Lung (tissue), 12 donors: Measurements from ENCODE around the gene DIAPH1. TPM values are rescaled to one million over a fixed set of nuclear protein-coding genes. Genes with fewer than 3 reads are reported as not detected.
A peak's percentile ranks its signal among the peaks of the same experiment; 100 is the strongest.

Experiments
- ATAC-seq: fragments of 200-7000 bp; cut with Tn5 transposase; one replicate; pipeline ENCODE4 v1.9.1; 2020; ENCODE audit warnings: moderate number of reproducible peaks; ENCODE audit not compliant: insufficient read depth, low FRiP score
- DNase-seq, 3 donors: peaks; one replicate each; pipeline ENCODE4 v3.0.0-alpha.2; 2013 to 2017
- H3K27ac ChIP-seq, 2 donors: one replicate each; pipeline ENCODE4 v1.5.1; 2013; ENCODE audit warnings: mild to moderate bottlenecking in 2 of 2, moderate library complexity in 2 of 2, control low read depth in 1 of 2, inconsistent platforms in 1 of 2, low read depth in 1 of 2, low read length in 1 of 2
- H3K27me3 ChIP-seq, 3 donors: one replicate each; pipeline ENCODE4 v1.5.1; 2013; ENCODE audit warnings: low read length in 2 of 3; ENCODE audit not compliant: control insufficient read depth in 3 of 3, insufficient read depth in 3 of 3
- H3K36me3 ChIP-seq, 4 donors: one replicate each; pipeline ENCODE4 v1.5.1; 2013; ENCODE audit warnings: low read length in 4 of 4, mild to moderate bottlenecking in 1 of 4, moderate library complexity in 1 of 4; ENCODE audit not compliant: control insufficient read depth in 4 of 4, insufficient read depth in 4 of 4
- H3K4me1 ChIP-seq, 5 donors: one replicate each; pipeline ENCODE4 v1.5.1; 2013; ENCODE audit warnings: low read length in 5 of 5, mild to moderate bottlenecking in 2 of 5, moderate library complexity in 1 of 5; ENCODE audit not compliant: control insufficient read depth in 5 of 5, insufficient read depth in 5 of 5
- H3K4me3 ChIP-seq: one replicate; pipeline ENCODE4 v1.5.1; 2013; ENCODE audit warnings: mild to moderate bottlenecking, control low read depth, moderate library complexity
- H3K9ac ChIP-seq, 2 donors: one replicate each; pipeline ENCODE4 v1.5.1; 2013; ENCODE audit warnings: low read length in 2 of 2, control low read depth in 1 of 2; ENCODE audit not compliant: insufficient read depth in 1 of 2
- H3K9me3 ChIP-seq, 4 donors: one replicate each; pipeline ENCODE4 v1.5.1; 2013; ENCODE audit warnings: low read length in 3 of 4, mild to moderate bottlenecking in 1 of 4, moderate library complexity in 1 of 4; ENCODE audit not compliant: control insufficient read depth in 4 of 4, insufficient read depth in 3 of 4
- CTCF ChIP-seq: IDR thresholded peaks from 2 replicates; pipeline ENCODE4 v1.5.1; 2012; ENCODE audit warnings: mild to moderate bottlenecking; ENCODE audit errors: control extremely low read depth, extremely low read depth
- WGBS, 2 donors: extraction: QIAGEN DNeasy Blood & Tissue Kit; methylation state at CpG; one replicate each; pipeline ENCODE4 v1.1.7; 2013; 5-methylcytosine and 5-hydroxymethylcytosine counted together
- polyA plus RNA-seq, 2 donors: library from polyadenylated mRNA; stranded (reverse); fragments of 200-250 nt; gene quantifications; one replicate each; pipeline ENCODE4 v1.2.1, GENCODE V29; 2013
- total RNA-seq, 2 donors: library from RNA; depleted of rRNA in 1 of 2; stranded (reverse); fragments of >200 nt in 1 of 2; gene quantifications; one replicate each; pipeline ENCODE4 v1.2.1, GENCODE V29; 2014 to 2021
- donor health status: control.
- donor health status: control.
- donor health status: Bipolar disorder and iron deficiency.
- donor health status: healthy.
- donor health status: DM: yes; HTN: yes; CAD: no.

The DIAPH1 gene
- total and polyA plus RNA-seq, 4 donors, result 41.7 to 151 (median 64.4) TPM

GRCh38 chr5:141560725-141561483, 57.9 kb downstream of the DIAPH1 start:
- Histone ChIP-seq H3K36me3 (peaks cover 0 to 24% (median 3%) of the 10 kb centered on the region in 4 donors), H3K4me3 (no peak overlapping the region), H3K27me3 (no peaks in the 10 kb centered on the region), H3K9ac (peak overlapping the region; percentile 30 to 87), H3K9me3 (peaks cover 0 to 2% (median 0%) of the 10 kb centered on the region in 4 donors), H3K27ac (peak overlapping the region; percentile 82 to 92), H3K4me1 (peaks cover 1 to 25% (median 17%) of the 10 kb centered on the region in 5 donors)
- peak; percentile 76 for TF ChIP-seq CTCF
- ATAC-seq (peak; percentile 73), DNase-seq (peak; percentile 96 to 99 (median 99))
- WGBS, 2 donors, result 37 to 41% methylated on average over 9 of the region's 9 CpGs

GRCh38 chr5:141560151-141560550, 58.6 kb downstream of the DIAPH1 start:
- Histone ChIP-seq H3K27ac (peak overlapping the region; percentile 75 to 92), H3K9ac (peak overlapping the region; percentile 30 to 87), H3K4me3 (no peak overlapping the region), H3K36me3 (peaks cover 0 to 19% (median 2%) of the 10 kb centered on the region in 4 donors), H3K27me3 (no peaks in the 10 kb centered on the region), H3K4me1 (peaks cover 1 to 25% (median 17%) of the 10 kb centered on the region in 5 donors), H3K9me3 (peaks cover 0 to 2% (median 0%) of the 10 kb centered on the region in 4 donors)
- TF ChIP-seq CTCF, result no peak
- ATAC-seq (no peak), DNase-seq (peak in 2 of 3 donors; percentile 19 to 69)

GRCh38 chr5:141559461-141559860, 59.3 kb downstream of the DIAPH1 start:
- peaks cover 0 to 2% (median 0%) of the 10 kb centered on the region in 4 donors for H3K9me3 ChIP-seq
- DNase-seq (peak in 2 of 3 donors; percentile 54), ATAC-seq (no peak)
- H3K36me3 ChIP-seq, result peaks cover 0 to 19% (median 2%) of the 10 kb centered on the region in 4 donors
- peak overlapping the region; percentile 74 to 82 for H3K27ac ChIP-seq
- H3K9ac ChIP-seq, result peak overlapping the region in 1 of 2 donors; percentile 87
- no peak overlapping the region for H3K4me3 ChIP-seq
- peaks cover 1 to 25% (median 17%) of the 10 kb centered on the region in 5 donors for H3K4me1 ChIP-seq
- H3K27me3 ChIP-seq, result no peaks in the 10 kb centered on the region
- no peak for TF ChIP-seq CTCF
